RPMI7951 (cell line): Measurements from ENCODE around the gene ATP13A2. TPM values are rescaled to one million over a fixed set of nuclear protein-coding genes. Genes with fewer than 3 reads are reported as not detected.

Source experiments
- DNase-seq: peaks from one replicate; pipeline ENCODE4 v3.0.0-alpha.2; 2012; ENCODE audit warnings: low read depth
- total RNA-seq: library from RNA; depleted of rRNA; stranded (reverse); fragments of >200 nt; shearing (Covaris generic); gene quantifications from 2 replicates; pipeline ENCODE4 v1.2.3, GENCODE V29; 2014

Gene ATP13A2
- total RNA-seq, 1 experiment from 2014 or later, result 75.0 TPM

GRCh38 chr1:17032741-17033140 is 21.0 kb upstream of the ATP13A2 start:
- peak; percentile 26 for DNase-seq

DNA sequence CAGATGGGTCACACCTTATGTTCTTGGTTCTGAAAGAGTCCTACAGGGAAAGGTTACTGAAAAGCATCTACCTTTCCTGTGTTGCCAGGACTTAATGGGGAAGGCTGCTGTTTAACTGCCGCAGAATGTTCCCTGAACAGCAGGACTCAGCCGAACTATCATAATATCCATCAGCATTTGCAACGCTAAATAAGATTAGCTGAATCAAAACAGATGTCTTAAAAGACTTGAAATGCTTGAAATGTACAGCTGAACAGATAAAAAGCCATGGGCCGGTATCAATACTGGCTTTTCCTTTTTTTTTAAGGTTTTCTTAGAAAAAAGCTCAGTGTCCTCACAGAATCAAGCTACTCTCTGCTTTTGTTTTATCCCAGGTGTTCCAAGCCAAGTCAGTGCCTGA is 19.7 kb upstream of the ATP13A2 start:
- DNase-seq, result no peak

GRCh38 chr1:17030206-17030605 is 18.5 kb upstream of the ATP13A2 start:
- no peak for DNase-seq

DNA sequence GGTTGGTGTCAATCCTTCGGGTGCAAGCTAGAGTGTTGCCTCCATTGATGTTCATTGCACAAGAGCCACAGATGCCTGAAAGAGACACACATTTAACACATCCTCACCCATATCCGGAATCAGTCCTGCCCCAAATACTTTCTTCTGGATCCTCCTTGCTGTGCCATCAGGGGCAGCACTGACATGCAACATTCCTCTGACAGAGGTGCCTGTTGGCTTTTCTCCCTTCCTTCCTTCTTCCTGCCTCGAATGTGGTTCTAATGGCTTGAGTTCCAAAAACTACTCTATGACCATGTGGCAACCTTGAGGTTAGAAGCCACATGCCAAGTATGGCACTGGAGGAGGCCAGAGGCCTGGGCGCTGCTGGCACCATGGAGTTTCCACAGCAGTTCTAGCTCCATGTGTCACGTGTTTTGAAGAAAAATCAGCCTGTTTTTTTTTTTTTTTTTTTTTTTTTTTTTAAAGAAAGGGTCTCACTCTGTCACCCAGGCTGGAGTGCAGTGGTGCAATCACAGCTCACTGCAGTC is 17.0 kb upstream of the ATP13A2 start:
- DNase-seq, result no peak

GRCh38 chr1:17027900-17028299 is 16.2 kb upstream of the ATP13A2 start:
- no peak for DNase-seq

DNA sequence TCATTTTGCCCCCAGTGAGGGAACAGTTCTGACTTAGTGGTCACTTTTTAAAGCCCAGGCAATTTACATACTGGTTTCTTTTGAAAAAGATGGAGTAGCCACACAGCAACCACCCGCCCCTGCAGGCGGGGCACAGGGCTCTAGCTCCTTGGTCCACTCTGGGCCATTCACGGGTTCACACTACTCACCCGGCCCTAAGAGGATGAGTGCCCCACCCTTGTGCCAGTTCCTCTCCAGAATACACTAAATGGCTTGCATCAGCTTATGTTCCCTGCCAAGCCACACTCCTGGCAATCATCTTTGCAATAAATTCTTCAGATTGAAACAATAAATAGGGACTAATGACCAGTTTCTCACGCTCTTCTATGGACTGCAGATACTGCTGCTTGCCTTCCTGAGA is 15.7 kb upstream of the ATP13A2 start:
- DNase-seq, result no peak

- DNase-seq, result no peak
Observed at GRCh38 chr1:17024721-17025120, 13.0 kb upstream of the ATP13A2 start.

DNA sequence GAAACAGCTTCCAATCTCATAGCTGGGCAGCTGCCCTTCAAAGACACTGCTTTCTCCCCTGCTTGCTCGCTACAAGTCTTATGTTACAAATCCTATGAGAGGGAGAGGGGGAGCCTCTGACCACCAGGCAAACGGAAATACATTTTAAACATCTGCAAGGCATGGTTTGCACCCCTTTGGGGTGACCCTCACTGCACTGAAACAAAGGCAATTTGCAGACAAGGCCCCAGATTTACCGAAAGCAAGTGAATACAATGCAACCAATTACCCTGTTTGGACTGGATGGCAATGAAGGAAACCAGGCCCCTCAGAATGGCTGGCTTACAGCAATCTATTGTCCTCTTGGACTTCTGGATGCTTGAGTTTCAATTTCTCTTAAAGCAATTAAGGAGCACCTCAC is 11.8 kb upstream of the ATP13A2 start:
- DNase-seq, result no peak

GRCh38 chr1:17023102-17023501 is 11.4 kb upstream of the ATP13A2 start:
- no peak for DNase-seq

- no peak for DNase-seq
Observed at GRCh38 chr1:17021896-17022295, 10.2 kb upstream of the ATP13A2 start.

- DNase-seq, result no peak
Observed at GRCh38 chr1:17020502-17020901, 8.8 kb upstream of the ATP13A2 start.

GRCh38 chr1:17018849-17019248 is 7.1 kb upstream of the ATP13A2 start:
- DNase-seq, result no peak

- DNase-seq, result no peak
Observed at GRCh38 chr1:17017435-17017834, 5.7 kb upstream of the ATP13A2 start.

DNA sequence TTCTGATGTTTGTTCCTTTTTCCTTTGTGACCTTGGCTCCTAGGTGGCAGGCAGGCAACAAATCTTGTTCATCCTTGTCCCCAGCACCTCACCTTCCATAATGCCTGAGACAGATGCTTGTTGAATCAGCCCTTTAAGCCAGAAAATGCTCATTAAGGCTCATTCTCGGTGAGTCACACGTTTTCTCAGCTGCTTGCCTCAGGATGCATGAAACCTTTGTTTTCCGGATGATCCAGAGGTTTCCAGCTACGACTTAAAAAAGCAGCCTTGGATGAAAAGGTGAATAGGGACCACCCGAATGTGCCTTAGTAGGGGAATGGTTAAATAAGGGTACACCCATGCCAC is 4.6 kb upstream of the ATP13A2 start:
- DNase-seq, result peak; percentile 87

DNA sequence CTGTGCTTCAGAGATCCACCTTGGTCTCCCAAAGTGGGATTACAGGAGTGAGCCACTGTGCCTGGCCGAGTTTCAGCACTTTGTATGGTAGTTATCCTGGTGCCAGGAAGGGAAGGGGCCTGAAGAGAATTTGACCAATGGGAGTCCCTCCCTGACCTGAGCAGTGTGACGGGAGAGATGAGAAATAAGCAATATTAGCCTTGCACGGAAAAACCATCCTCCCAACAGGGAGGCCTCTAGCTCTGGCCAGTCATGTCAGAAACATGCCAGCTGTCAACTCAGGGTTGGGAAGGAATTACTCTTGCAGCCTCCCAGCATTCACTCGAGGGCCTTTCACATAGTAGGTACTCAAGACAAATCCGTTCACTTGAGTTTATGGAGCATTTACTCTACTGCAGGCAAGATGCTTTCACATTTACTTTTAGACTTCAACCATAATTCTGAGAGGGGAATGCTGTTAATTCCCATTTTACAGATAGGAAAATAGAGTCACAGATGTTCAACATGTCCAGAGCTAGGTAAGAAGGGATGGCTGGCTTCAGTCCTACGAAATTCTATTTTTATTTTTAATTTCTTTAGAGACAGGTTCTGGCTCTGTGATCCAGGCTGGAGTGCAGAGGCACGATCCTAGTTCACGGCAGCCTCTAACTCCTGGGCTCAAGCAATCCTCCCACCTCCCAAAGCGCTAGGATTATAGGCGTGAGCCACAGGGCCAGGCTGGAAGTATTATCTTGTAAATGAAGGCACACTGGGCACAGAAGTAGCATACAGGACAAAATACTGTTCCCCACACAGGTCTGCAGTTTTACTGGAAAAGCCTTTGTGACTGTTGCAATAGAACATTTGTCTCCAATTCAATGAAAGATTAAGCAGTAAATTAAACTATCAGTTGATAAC is 3.2 kb upstream of the ATP13A2 start:
- peak; percentile 24 for DNase-seq

GRCh38 chr1:17013491-17014320 is 2.0 kb upstream of the ATP13A2 start:
- DNase-seq, result peak; percentile 93

DNA sequence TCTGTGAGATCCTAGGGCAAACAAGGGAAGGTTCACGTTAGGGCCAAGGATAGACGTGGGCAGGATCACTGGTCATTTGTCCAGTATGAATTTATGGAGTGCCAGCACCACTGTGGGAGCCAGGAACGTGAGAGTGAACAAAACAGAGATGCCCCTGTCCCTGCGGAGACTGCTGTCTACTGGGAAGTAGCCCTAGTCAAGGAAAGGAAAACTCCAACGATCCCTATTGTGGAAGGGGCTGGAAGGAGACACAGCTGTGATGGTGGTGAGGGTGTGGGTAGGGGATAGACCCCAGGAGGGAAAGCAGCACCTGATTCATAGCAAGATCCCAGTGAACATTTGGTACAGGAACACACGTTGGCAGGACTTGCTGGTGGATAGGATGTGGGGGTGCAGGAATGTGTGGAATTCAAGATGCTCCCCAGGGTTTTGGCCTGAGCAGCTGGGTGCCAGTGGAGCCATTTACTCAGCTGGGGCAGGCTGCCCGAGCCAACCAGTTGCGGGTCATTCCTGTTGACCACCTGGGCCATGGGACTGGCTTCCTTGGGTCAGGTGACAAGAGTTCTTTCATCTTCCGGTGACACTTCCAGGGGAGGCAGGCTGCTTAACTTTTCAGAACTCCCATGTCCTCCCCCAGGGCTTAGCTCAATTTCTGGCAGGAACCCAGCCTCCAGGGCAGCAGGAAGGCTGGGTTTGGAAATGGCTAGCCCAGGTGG is 1.2 kb upstream of the ATP13A2 start:
- DNase-seq, result peak; percentile 92

DNA sequence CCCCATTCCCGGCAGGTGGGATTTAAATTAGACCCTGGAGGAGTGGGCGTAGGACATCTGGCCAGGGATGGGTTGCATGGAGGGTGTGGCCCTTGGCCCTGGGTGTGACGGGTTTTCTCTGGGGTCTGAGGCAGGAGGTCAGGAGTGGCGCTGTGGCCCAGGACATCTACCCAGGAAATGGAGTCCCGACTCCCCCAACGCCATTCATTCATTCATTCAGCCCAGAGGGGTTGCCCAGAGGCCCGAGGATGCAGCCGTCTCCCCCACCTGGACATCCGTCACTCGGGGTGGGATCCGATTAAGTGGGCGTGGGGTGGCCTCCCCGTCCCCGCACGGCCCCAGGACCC is 663 bp downstream of the ATP13A2 start:
- DNase-seq, result no peak

GRCh38 chr1:17009706-17010105 is 2.0 kb downstream of the ATP13A2 start:
- DNase-seq, result peak; percentile 73

DNA sequence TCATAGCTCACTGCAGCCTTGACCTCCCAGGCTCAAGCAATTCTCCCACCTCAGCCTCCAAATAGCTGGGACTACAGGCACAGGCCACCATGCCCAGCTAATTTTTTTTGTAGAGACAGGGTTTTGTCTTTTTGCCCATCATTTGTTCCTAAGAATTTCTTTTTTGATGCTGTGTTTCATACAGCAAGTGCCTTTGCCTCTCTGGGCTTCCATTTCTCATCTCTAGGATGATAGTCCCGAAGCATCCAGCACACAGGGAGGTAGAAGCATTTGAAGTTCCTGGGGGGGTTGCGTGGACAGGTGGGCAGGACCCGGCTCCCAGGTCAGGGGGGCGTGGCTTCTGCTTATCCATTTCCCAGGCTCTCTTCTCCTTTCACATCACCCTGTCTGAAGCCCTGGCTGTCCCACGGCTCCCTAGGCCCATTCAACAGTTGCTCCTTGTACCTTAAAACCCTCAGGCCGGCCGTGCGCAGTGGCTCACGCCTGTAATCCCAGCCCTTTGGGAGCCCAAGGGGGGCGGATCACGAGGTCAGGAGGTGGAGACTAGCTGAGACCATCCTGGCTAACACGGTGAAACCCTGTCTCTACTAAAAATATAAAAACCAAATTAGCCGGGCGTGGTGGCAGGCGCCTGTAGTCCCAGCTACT is 3.4 kb downstream of the ATP13A2 start:
- no peak for DNase-seq

GRCh38 chr1:17007121-17007520 is 4.6 kb downstream of the ATP13A2 start:
- DNase-seq, result no peak

GRCh38 chr1:17005365-17005740 is 6.4 kb downstream of the ATP13A2 start:
- DNase-seq, result no peak
